Naive thymus-derived CD4-positive, alpha-beta T cell (primary cell): ENCODE data around the gene C20orf173. TPM values are rescaled to one million over a fixed set of nuclear protein-coding genes. Genes with fewer than 3 reads are reported as not detected.

ENCODE experiments used
- ATAC-seq: fragments of 150-1000 bp; cut with Tn5 transposase; 2 replicates; pipeline ENCODE4 v1.10.0; 2021; ENCODE audit warnings: mild to moderate bottlenecking, moderate library complexity
- CTCF ChIA-PET: fragments of 350-600 bp; sonication (Branson Sonifier 250); formaldehyde crosslinking; loops from one replicate; lab custom pipeline; 2021; ENCODE audit warnings: antibody characterized with exemption; lab: Charles Lee
- POLR2A ChIA-PET: fragments of 350-600 bp; sonication (Branson Sonifier 250); formaldehyde crosslinking; loops from one replicate; lab custom pipeline; 2021; ENCODE audit warnings: antibody characterized with exemption, inconsistent platforms; lab: Charles Lee
- DNase-seq, 9 donors: peaks; one replicate each; pipeline versions ENCODE4 v3.0.0 to v3.0.0-alpha.2; 2020 to 2022; ENCODE audit warnings: mixed read lengths in 1 of 9
- H3K27ac ChIP-seq: one replicate; pipeline ENCODE4 v1.7.0; 2013; ENCODE audit warnings: mild to moderate bottlenecking, low read depth, low read length, moderate library complexity
- H3K27me3 ChIP-seq, 2 donors: one replicate each; pipeline ENCODE4 v1.7.0; 2013; ENCODE audit warnings: low read length in 2 of 2, mild to moderate bottlenecking in 2 of 2, moderate library complexity in 2 of 2; ENCODE audit not compliant: control insufficient read depth in 2 of 2, insufficient read depth in 2 of 2
- H3K36me3 ChIP-seq, 3 experiments: 1 replicate in 2 of 3; 2 replicates in 1 of 3; pipeline ENCODE4 v1.7.0; 2013; ENCODE audit warnings: low read length in 3 of 3, mild to moderate bottlenecking in 3 of 3, moderate library complexity in 1 of 3; ENCODE audit not compliant: insufficient read depth in 3 of 3, control insufficient read depth in 2 of 3
- H3K4me1 ChIP-seq, 2 donors: one replicate each; pipeline ENCODE4 v1.7.0; 2013; ENCODE audit warnings: low read length in 2 of 2, mild to moderate bottlenecking in 2 of 2, moderate library complexity in 1 of 2; ENCODE audit not compliant: control insufficient read depth in 2 of 2, insufficient read depth in 2 of 2
- H3K4me3 ChIP-seq: 2 replicates; pipeline ENCODE4 v1.7.0; 2013; ENCODE audit warnings: mild to moderate bottlenecking, low read length
- H3K9me3 ChIP-seq, 3 experiments: 1 replicate in 2 of 3; 2 replicates in 1 of 3; pipeline ENCODE4 v1.7.0; 2013; ENCODE audit warnings: low read length in 3 of 3; ENCODE audit not compliant: control insufficient read depth in 2 of 3
- H3K27ac Mint-ChIP-seq, 9 donors: one replicate each; pipeline ENCODE4 v1.8.0; 2020 to 2022; ENCODE audit warnings: mixed read lengths in 9 of 9, mild to moderate bottlenecking in 8 of 9, moderate library complexity in 5 of 9, inconsistent platforms in 2 of 9
- H3K27me3 Mint-ChIP-seq, 5 donors: one replicate each; pipeline ENCODE4 v1.8.0; 2021 to 2022; ENCODE audit warnings: mixed read lengths in 5 of 5, mild to moderate bottlenecking in 1 of 5
- H3K36me3 Mint-ChIP-seq, 5 donors: one replicate each; pipeline ENCODE4 v1.8.0; 2020 to 2022; ENCODE audit warnings: mixed read lengths in 5 of 5, mild to moderate bottlenecking in 3 of 5, inconsistent platforms in 1 of 5
- H3K4me1 Mint-ChIP-seq, 7 donors: one replicate each; pipeline ENCODE4 v1.8.0; 2020 to 2022; ENCODE audit warnings: mixed read lengths in 7 of 7, mild to moderate bottlenecking in 3 of 7, inconsistent platforms in 1 of 7
- H3K4me3 Mint-ChIP-seq, 10 donors: one replicate each; pipeline ENCODE4 v1.8.0; 2020 to 2022; ENCODE audit warnings: mild to moderate bottlenecking in 10 of 10, mixed read lengths in 10 of 10, moderate library complexity in 6 of 10, inconsistent platforms in 2 of 10
- H3K9me3 Mint-ChIP-seq, 11 donors: one replicate each; pipeline ENCODE4 v1.8.0; 2020 to 2022; ENCODE audit warnings: mixed read lengths in 11 of 11, mild to moderate bottlenecking in 4 of 11, inconsistent platforms in 1 of 11, moderate library complexity in 1 of 11
- intact Hi-C, 2 donors: fragments of 100-400 bp; cut with micrococcal nuclease; formaldehyde crosslinking; loops; one replicate each; pipeline ENCODE4 v1.15.1; 2023
- polyA plus RNA-seq, 2 donors: library from polyadenylated mRNA; unstranded; fragments of 300-500 nt; fragmentation: Illumina TruSeq; gene quantifications; one replicate each; pipeline ENCODE4 v1.2.3, GENCODE V29; 2021
- total RNA-seq, 6 experiments: library from RNA in 5 of 6; stranded (reverse) in 5 of 6; gene quantifications; 1 replicate in 5 of 6; 2 replicates in 1 of 6; pipeline ENCODE4 v1.2.3 and lab custom pipeline; 2021 to 2026

C20orf173 gene
- total and polyA plus RNA-seq, 7 experiments from 2014 or later = not detected

GRCh38 chr20:35544436-35544835 lies 15.0 kb upstream of the C20orf173 start:
- H3K27ac ChIP-seq = no peak overlapping the region
- H3K9me3 ChIP-seq = no peaks in the 10 kb centered on the region
- H3K4me3 ChIP-seq = no peak overlapping the region
- ATAC-seq = no peak
- no peaks in the 10 kb centered on the region for H3K27me3 ChIP-seq
- intact Hi-C loops = loop anchor here (5.0 kb wide), 6 partner anchors 52 to 1242 kb away; partner anchors contain the start of genes AHCY (in 1 of the 2), GSS (in 1 of the 2), MYH7B (in 1 of the 2) and PHF20 (in 1 of the 2)
- peaks cover 11 to 12% of the 10 kb centered on the region in 2 donors for H3K4me1 ChIP-seq
- DNase-seq = no peak
- Mint-ChIP-seq H3K27ac (no peak overlapping the region), H3K27me3 (no peaks in the 10 kb centered on the region), H3K9me3 (no peaks in the 10 kb centered on the region), H3K4me3 (peak overlapping the region in 1 of 10 donors; percentile 59), H3K36me3 (peaks cover 0 to 13% (median 5%) of the 10 kb centered on the region in 5 donors), H3K4me1 (peaks cover 9 to 32% (median 23%) of the 10 kb centered on the region in 7 donors)
- ChIA-PET POLR2A (interaction anchor here (0.6 kb wide), 3 partner anchors 66 to 411 kb away, joined by 3 to 4 read pairs (median 3); no protein-coding TSS in a partner anchor), CTCF (no interaction called here)
- peaks cover 0 to 45% (median 10%) of the 10 kb centered on the region in 3 experiments for H3K36me3 ChIP-seq

DNA sequence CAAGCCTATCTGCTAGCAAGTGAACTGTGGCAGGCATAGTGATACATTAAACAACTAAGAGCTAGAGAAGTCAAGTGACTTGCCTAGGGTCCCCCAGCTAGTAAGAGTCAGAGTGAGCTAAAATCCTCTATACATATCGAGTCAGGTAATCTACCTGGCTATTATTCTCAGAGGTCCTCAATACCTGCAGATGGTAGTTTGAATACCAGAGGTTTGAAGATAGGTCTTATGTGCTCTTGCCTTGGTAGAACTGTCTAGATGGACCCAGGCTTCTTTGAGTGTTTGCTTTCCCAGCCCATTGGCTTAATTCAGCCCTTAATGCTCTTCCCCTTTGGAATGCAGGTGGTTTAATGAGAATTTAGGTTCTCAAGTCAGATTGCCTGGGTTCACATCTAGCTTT lies 13.5 kb upstream of the C20orf173 start:
- no peaks in the 10 kb centered on the region for H3K27me3 Mint-ChIP-seq
- Histone ChIP-seq H3K4me1 (peaks cover 11 to 12% of the 10 kb centered on the region in 2 donors), H3K9me3 (no peaks in the 10 kb centered on the region), H3K27ac (peak overlapping the region; percentile 77), H3K27me3 (no peaks in the 10 kb centered on the region), H3K36me3 (peaks cover 0 to 32% (median 0%) of the 10 kb centered on the region in 3 experiments), H3K4me3 (no peak overlapping the region)
- peak overlapping the region in 8 of 9 donors; percentile 82 to 96 (median 90) for H3K27ac Mint-ChIP-seq
- ChIA-PET CTCF (interaction anchor here (0.6 to 2.1 kb wide), 2 partner anchors 76 to 301 kb away, joined by 4 to 6 read pairs; no protein-coding TSS in a partner anchor), POLR2A (interaction anchor here (0.6 to 1.9 kb wide), 4 partner anchors 8 to 411 kb away, joined by 4 to 7 read pairs (median 6); partner anchors contain the start of genes CPNE1, RBM12 and SCAND1)
- H3K36me3 Mint-ChIP-seq = peaks cover 0 to 7% (median 5%) of the 10 kb centered on the region in 5 donors
- DNase-seq = peak in 1 of 9 donors; percentile 0
- peak overlapping the region; percentile 88 to 92 (median 91) for H3K4me3 Mint-ChIP-seq
- H3K4me1 Mint-ChIP-seq = peaks cover 9 to 32% (median 23%) of the 10 kb centered on the region in 7 donors
- intact Hi-C loops = loop anchor here (1.0 to 5.0 kb wide), 12 partner anchors 51 to 1241 kb away; partner anchors contain the start of genes SCAND1 (in 2 of the 2), AHCY (in 1 of the 2), CPNE1 (in 1 of the 2) and GSS (in 1 of the 2)
- no peaks in the 10 kb centered on the region for H3K9me3 Mint-ChIP-seq
- no peak for ATAC-seq

GRCh38 chr20:35541783-35542662 lies 12.6 kb upstream of the C20orf173 start, which contains the start of gene ERGIC3:
Gene ERGIC3, plus strand, starts transcription at chr20:35542078. Its CDS starts 20 bp downstream, at chr20:35542098.
- peak within 1 kb of the TSS; percentile 88 to 92 (median 91) for H3K4me3 Mint-ChIP-seq
- intact Hi-C loops = loop anchor here (1.0 to 5.0 kb wide), 16 partner anchors 50 to 1240 kb away; partner anchors contain the start of genes SCAND1 (in 2 of the 2), AHCY (in 1 of the 2), CEP250 (in 1 of the 2) and CPNE1 (in 1 of the 2)
- H3K9me3 Mint-ChIP-seq = no peaks in the 10 kb centered on the region
- H3K27me3 ChIP-seq = no peaks in the 10 kb centered on the region
- H3K27ac ChIP-seq = peak within 1 kb of the TSS; percentile 77
- CTCF ChIA-PET = interaction anchor here (0.8 to 2.1 kb wide), 2 partner anchors 56 to 77 kb away, joined by 3 to 6 read pairs; no protein-coding TSS in a partner anchor
- DNase-seq (peak; percentile 94 to 98 (median 95)), ATAC-seq (peak; percentile 100)
- peak within 1 kb of the TSS; percentile 82 to 96 (median 91) for H3K27ac Mint-ChIP-seq
- H3K36me3 Mint-ChIP-seq = peaks cover 0 to 7% (median 5%) of the 10 kb centered on the region in 5 donors
- POLR2A ChIA-PET = interaction anchor here (0.9 to 1.9 kb wide), 7 partner anchors 9 to 412 kb away, joined by 4 to 10 read pairs (median 6); partner anchors contain the start of genes CPNE1, RBM12, RBM39 and SCAND1
- H3K36me3 ChIP-seq = peaks cover 0 to 22% (median 0%) of the 10 kb centered on the region in 3 experiments
- peaks cover 11 to 12% of the 10 kb centered on the region in 2 donors for H3K4me1 ChIP-seq
- peak within 1 kb of the TSS; percentile 82 for H3K4me3 ChIP-seq
- peaks cover 9 to 32% (median 23%) of the 10 kb centered on the region in 7 donors for H3K4me1 Mint-ChIP-seq
- no peaks in the 10 kb centered on the region for H3K9me3 ChIP-seq
- H3K27me3 Mint-ChIP-seq = no peaks in the 10 kb centered on the region

DNA sequence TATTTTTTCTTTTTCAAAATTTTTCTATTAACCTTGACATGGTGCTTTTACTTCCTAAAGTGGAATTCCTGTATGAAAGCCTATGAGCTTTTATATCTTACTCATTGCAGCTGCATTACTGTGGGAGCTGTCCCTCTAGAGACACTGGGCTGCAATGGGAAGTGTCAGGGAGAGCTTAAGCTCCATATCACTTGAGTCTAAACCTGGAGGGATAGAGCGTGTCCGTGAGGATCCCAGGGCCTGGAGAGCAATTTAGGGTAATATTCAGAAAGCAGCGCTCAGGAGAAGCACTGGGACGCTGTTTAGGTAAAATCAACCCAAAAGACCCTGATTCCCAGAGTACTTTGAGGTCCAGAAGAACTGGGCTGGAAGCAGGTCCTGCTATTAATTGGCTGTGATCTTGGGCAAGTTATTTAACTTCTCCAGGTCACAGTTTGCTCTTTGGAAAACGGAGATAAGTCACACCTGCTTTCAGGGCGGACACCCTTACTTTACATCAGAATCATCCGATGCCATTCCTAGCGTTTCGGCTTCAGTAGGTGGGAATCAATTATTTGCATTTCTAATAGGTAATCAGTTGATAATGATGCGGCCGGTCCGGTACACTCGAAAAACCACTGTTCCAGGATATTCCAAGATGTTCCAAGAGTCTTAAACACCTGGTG lies 11.8 kb upstream of the C20orf173 start:
- Mint-ChIP-seq H3K9me3 (no peaks in the 10 kb centered on the region), H3K4me1 (peaks cover 9 to 32% (median 23%) of the 10 kb centered on the region in 7 donors), H3K36me3 (peaks cover 0 to 7% (median 5%) of the 10 kb centered on the region in 5 donors), H3K27me3 (peaks cover 0 to under 1% (median 0%) of the 10 kb centered on the region in 5 donors), H3K27ac (peak overlapping the region; percentile 82 to 96 (median 91)), H3K4me3 (peak overlapping the region; percentile 88 to 92 (median 91))
- no peaks in the 10 kb centered on the region for H3K27me3 ChIP-seq
- POLR2A ChIA-PET = interaction anchor here (0.6 to 1.9 kb wide), 7 partner anchors 51 to 586 kb away, joined by 3 to 10 read pairs (median 5); partner anchors contain the start of genes CEP250, RBM39 and SCAND1
- peak overlapping the region; percentile 77 for H3K27ac ChIP-seq
- H3K4me1 ChIP-seq = peaks cover 11 to 12% of the 10 kb centered on the region in 2 donors
- H3K9me3 ChIP-seq = no peaks in the 10 kb centered on the region
- intact Hi-C loops = loop anchor here (1.0 to 5.0 kb wide), 10 partner anchors 49 to 1239 kb away; partner anchors contain the start of genes AHCY (in 1 of the 2), CEP250 (in 1 of the 2), GSS (in 1 of the 2) and MYH7B (in 1 of the 2)
- DNase-seq (no peak), ATAC-seq (no peak)
- CTCF ChIA-PET = interaction anchor here (0.7 to 0.8 kb wide), 2 partner anchors 55 to 79 kb away, joined by 3 read pairs; no protein-coding TSS in a partner anchor
- H3K4me3 ChIP-seq = peak overlapping the region; percentile 82
- peaks cover 0 to 17% (median 0%) of the 10 kb centered on the region in 3 experiments for H3K36me3 ChIP-seq

GRCh38 chr20:35539756-35540212 lies 10.3 kb upstream of the C20orf173 start:
- Histone ChIP-seq H3K27me3 (no peaks in the 10 kb centered on the region), H3K36me3 (peaks cover 0 to 8% (median 0%) of the 10 kb centered on the region in 3 experiments), H3K27ac (no peak overlapping the region), H3K4me1 (peaks cover 11 to 12% of the 10 kb centered on the region in 2 donors), H3K9me3 (no peaks in the 10 kb centered on the region), H3K4me3 (no peak overlapping the region)
- Mint-ChIP-seq H3K36me3 (peaks cover 0 to 7% (median 5%) of the 10 kb centered on the region in 5 donors), H3K27ac (no peak overlapping the region), H3K4me3 (peak overlapping the region in 1 of 10 donors; percentile 43), H3K4me1 (peaks cover 9 to 32% (median 23%) of the 10 kb centered on the region in 7 donors), H3K9me3 (no peaks in the 10 kb centered on the region), H3K27me3 (peaks cover 0 to 5% (median 0%) of the 10 kb centered on the region in 5 donors)
- CTCF ChIA-PET = no interaction called here
- no peak for ATAC-seq
- intact Hi-C loops = loop anchor here (5.0 kb wide), 6 partner anchors 47 to 1237 kb away; partner anchors contain the start of genes AHCY (in 1 of the 2), GSS (in 1 of the 2), MYH7B (in 1 of the 2) and PHF20 (in 1 of the 2)
- POLR2A ChIA-PET = interaction anchor here (1.5 kb wide), 1 partner anchor 84 kb away, joined by 3 read pairs; the partner anchor contains the start of gene CEP250
- DNase-seq = peak in 1 of 9 donors; percentile 19
